HG03457 (cell line): ENCODE results near the gene RWDD2A.
"Not testable (repeated sequence)": the region's sequence is repeated elsewhere in the genome, so short reads cannot be mapped to it uniquely, and the experiment has no call there.

Experiments used
- ATAC-seq: cut with Tn5 transposase; IDR thresholded peaks from one replicate; pipeline ENCODE4 v1.9.1; 2021; ENCODE audit warnings: moderate number of reproducible peaks; ENCODE audit not compliant: unreplicated experiment

The RWDD2A gene

DNA sequence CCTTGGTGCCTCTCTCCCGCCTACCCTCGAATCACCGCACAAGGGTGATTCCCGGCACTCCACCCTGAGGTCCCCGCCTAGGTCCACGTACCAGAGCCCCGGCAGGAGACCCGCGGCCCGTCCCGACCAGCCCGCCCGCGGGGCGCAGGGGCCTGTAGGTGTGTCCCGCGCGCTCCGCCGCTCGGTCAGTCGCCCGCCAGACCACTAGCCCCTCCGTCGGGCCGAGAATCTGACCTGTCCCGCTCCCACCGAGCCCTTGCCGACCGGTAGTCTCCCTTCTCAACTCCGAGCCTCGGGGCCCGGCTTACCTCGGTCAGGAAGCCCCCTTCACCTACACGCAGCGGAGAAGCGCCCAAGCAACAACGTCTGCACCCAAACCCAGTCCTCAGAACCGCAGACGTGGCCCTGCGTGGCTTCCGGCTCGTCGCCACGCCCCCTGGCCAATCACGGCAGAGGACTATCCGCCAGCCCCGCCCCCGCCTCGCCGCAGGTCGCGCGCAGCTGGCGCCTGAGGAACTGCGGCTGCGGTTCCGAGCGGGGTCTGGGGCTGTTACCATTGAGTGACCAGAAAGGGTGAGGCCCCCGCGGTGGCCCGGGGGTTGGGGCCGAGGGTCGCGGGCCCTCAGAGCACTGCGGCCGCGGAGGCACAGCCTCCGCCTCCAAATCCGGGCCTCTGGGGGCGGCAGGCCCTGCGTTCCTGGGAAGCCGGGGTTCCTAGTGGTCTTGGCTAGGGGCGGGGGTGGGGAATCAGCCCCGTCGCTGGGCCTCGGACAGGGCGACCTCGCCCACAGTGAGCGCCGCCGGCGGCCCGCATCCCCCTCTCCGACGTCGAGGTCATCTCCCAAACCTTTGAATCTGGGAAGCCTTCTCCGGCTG, at the start of gene RWDD2A, which contains the start of gene PGM3:
Gene RWDD2A, plus strand, starts transcription at position 487 of the 876 bp plus-strand sequence. CDS start 1,095 bp downstream, outside the sequence.
Gene PGM3, minus strand, starts transcription at position 395 of the 876 bp plus-strand sequence. CDS start 2,253 bp downstream, outside the sequence.
- ATAC-seq, result peak; percentile 96

DNA sequence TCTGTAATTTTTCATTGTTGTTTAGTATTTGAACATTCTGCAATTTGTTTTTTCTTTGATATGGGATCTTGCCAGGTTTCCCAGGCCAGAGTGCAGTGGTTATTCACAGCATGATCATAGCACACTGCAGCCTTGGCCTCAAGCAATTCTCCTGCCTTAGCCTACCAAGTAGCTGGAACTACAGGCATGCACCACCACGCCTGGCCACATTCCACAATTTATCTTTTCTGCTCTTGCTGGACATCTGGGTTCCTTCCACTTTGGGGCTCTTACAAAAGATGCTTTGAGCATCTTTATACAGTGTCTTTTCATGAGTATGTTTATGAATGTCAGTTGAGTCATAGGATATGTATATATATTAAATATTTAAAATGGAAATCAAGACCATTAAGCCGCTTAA, 42.0 kb upstream of the RWDD2A start:
- ATAC-seq, result no peak

DNA sequence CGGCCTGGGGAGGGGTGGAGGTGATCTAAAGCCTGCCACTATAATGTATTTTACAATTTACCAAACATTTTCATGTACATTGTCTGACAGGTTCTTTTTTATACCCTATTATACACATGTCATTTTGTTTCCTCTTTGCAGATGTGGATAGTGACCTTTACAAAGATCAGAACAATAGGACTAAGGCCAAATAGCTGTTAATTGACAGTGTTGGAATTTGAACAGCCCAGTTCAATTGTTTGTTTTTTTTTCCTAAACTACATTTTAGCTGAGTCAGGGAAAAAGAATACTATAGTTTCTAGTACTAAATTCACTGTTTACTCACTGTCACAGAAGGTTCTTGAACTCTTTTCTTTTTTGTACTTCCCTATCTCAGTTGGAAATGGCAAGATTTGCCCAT, 40.2 kb upstream of the RWDD2A start:
- no peak for ATAC-seq

DNA sequence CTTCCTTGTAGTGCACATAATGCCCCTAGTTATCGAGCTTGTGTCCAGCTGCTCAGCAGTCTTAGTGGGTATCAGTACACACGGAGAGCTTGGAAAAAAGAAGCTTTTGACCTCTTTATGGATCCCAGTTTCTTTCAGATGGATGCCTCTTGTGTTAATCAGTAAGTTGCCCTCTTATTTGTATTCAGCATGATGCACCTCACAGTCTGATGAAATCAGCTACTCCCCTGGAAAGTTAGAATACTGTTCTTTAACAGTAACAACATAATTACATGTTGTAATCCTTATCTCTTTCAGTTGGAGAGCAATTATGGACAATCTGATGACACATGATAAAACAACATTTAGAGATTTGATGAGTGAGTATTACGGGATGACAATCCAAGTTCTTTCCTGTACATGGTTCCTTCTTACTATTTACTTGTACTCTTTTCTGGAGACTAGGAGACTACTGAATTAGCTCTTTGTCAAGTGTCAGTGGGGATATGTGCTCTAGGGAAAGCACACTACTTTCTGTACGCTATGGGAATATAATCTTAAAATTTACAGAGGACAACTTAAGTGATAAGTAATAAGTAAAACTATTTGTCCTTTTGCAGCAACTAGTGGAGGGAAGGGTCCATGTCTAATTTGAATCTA, 39.2 kb upstream of the RWDD2A start:
- ATAC-seq, result no peak

DNA sequence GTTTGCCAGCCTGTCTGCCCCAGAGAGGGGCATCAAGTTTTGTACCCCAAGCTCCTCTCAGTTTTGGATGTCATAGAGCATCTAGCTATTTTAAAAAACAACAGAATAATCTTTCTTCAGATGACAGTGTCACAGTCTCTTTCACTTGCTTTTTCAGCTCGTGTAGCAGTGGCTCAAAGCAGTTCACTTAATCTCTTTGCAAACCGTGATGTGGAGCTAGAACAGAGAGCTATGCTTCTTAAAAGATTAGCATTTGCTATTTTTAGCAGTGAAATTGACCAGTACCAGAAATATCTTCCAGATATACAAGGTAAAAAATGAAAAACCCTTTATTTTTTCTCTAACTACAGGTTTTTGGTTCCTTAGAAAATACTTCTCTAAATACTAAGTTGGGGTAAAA, 37.4 kb upstream of the RWDD2A start:
- no peak for ATAC-seq

GRCh38 chr6:83160167-83160566, 33.0 kb upstream of the RWDD2A start:
- no peak for ATAC-seq

GRCh38 chr6:83167726-83168278, 25.4 kb upstream of the RWDD2A start:
- ATAC-seq, result no peak

DNA sequence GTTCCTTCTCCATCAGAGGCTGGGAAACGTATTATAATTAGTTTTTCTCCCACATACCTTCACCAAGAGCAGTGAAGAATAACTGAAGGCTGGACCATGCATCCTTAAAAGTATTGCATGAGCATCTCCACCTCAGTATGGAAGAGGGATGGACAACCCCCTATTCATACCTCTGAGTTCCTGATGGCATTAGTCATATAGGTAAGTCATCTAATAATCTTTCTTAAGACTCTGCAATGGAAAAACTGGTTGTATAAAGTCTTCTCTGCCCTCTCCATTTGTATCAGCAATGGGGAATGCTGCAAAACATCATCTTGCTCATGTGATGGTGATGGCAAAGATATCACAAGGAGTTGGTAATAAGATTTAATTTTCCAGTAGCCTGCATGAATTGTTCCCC, 24.6 kb upstream of the RWDD2A start:
- no peak for ATAC-seq

DNA sequence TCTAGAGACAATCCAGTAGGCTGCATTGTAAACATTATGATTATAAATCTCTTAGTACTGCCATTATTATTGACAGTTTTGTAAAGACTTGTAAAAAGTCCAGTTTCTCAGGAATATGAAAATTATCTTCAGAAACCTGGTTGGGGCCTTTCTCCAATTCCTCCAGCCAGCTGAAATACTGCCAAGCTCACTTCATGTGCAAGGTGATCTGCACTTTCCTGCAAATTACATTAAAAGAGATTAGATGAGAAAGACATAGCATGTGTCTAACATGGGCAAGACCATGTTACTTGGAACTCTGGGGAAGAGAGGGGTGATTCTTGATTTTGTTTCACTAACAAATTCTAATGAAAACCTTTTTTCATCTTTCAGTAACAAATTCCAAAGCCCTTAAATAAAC, 24.1 kb upstream of the RWDD2A start:
- ATAC-seq, result no peak

DNA sequence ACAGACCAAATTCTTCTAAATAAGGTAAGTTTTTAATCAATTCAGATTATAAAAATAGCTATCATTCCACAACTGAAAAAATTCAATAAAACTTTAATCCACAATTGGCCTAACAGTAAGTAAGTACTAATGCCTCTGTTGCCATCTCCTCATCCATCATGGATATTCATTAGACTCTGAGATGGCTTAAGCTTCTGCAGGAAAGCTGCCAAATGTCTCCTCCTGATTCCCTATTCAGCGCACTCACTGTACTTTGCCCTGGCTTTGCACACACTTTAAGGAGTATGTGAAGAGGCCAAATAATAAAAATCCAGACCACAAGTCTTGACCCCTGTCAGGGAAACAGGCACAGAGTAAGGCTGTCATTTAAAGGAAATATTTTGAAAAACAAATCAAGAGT, 23.6 kb upstream of the RWDD2A start:
- ATAC-seq, result no peak

DNA sequence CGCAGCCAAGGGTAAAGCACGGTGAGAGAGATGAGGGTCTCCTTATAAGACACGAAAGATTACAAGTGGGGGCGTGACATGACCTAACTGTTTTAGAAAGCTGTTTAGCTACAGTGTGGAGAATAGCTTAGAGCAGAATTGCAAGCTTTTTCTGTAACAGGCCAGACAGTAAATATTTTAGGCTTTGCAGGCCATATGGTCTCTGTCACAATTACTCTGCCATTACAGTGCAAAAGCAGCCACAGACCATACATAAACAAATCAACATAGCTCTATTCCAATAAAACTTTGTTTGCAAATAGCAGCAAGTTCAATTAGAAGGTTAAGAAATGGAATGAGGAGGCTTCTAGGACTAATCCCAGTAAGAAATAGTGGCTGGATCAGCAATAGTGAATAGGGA, 16.9 kb upstream of the RWDD2A start:
- ATAC-seq, result no peak

- ATAC-seq, result no peak
Observed at GRCh38 chr6:83180426-83180950, 12.7 kb upstream of the RWDD2A start.

GRCh38 chr6:83182114-83182513, 11.0 kb upstream of the RWDD2A start:
- ATAC-seq, result no peak

DNA sequence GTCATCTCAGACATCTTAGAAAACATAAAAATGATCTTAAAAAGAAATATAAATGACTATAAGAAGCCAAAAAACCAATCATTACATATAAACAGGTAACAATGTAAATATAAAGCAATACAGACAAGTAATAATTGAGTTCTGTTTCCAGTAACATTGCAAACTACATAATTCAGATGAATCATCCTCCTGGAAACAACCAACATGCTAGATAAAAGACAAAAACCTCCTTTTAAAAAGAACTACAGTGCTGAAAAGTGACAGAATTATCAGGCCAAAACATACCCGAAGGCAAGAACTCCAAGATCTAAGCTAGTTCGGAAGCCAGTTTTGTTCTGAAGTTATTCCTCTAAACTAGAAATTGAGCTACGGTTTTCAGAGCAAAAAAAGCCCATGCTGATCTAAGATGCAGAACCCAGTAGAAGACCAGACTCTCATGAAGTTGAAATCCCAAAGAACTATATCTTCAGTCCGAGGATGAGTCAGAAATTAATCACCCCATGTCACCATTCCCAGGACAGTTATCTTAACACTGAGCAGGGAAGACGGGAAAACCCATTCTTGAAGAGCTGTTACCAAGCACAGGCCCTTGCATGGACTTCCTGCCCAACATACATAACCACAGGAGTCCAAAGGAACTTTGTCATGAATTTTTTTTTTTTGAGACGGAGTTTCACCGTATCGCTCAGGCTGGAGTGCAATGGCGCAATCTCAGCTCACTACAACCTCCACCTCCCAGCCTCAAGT, 9.9 kb upstream of the RWDD2A start:
- ATAC-seq, result no peak

- no peak for ATAC-seq
Observed at GRCh38 chr6:83185096-83185495, 8.1 kb upstream of the RWDD2A start.

- no peak for ATAC-seq
Observed at GRCh38 chr6:83188501-83188900, 4.7 kb upstream of the RWDD2A start.

- no peak for ATAC-seq
Observed at GRCh38 chr6:83190626-83191025, 2.5 kb upstream of the RWDD2A start.

GRCh38 chr6:83191974-83192373, 1.2 kb upstream of the RWDD2A start:
- not testable (repeated sequence) for ATAC-seq

DNA sequence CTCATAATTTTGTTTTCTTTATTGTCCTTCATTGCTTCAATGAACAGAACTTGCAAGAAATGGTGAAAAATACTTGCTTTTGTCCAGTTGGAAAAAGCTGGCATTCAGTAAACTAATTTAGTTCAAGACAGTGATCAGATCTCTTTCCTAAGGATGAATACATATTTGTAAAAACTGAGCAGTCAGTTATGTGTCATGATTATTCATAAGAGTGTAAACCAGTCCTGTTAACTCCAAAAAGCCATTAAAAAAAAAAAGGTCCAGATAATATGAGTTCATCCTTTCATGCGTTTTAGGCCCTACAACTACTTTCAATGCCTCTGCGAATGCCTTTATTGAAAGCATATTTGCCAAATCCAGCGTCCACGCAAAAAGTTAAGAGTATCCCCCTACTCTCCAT, 701 bp upstream of the RWDD2A start:
- no peak for ATAC-seq

DNA sequence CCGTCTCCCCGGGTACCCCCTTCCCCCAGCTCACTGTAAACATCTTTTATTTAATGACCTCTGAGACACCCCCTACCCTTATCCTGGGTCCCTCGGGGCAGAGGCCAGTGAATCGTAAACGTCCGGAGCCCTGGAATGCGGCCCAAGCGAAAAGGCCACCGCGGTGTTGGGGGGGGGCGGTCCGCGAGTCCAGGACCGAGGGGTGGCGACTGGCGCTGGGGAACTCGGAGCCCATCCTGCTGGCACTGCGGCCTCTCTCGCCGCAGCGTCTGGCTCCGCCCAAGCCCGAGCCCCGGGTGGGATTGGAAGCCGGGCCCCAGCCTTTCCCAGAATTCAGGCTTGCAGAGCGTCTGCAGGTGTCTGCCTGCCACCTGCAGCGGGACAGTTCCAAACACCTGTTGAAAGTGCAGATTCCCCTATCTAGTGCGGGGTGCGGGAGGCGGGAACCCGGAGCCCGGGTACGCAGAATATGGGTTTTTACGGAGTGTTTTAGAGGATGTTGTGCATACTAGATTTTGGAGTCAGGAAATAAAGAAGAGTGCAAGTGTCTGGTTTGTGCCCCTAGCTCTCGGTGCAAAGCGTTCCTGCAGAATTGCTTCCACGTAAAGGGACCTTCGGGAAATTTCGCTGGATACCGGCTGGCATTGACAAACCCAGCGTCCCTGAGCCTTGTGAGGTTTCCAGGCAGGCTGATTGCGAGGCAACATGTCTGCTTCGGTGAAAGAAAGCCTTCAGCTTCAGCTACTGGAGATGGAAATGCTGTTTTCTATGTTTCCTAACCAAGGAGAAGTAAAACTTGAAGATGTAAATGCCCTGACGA, 800 bp downstream of the RWDD2A start:
- ATAC-seq, result no peak
